Right lung (tissue), 10 donors: ENCODE results near the gene DBNL. TPM values are rescaled to one million over a fixed set of nuclear protein-coding genes. Genes with fewer than 3 reads are reported as not detected.
"Not testable (repeated sequence)": the region's sequence is repeated elsewhere in the genome, so short reads cannot be mapped to it uniquely, and the experiment has no call there.

ENCODE experiments used
- DNase-seq, 2 donors: peaks; one replicate each; pipeline ENCODE4 v3.0.0-alpha.2; 2013
- long read RNA-seq, 8 donors: transcript quantifications; one replicate each; lab custom pipeline, GENCODE V29; 2026
- polyA plus RNA-seq, 5 donors: library from polyadenylated mRNA; unstranded; fragments of 120-200 nt; gene quantifications; one replicate each; pipeline versions ENCODE4 v1.2.1 to v1.2.3, GENCODE V29; 2013; ENCODE audit warnings: inconsistent platforms in 1 of 5, low replicate concordance in 1 of 5; ENCODE audit not compliant: insufficient read length in 5 of 5, insufficient read depth in 1 of 5

The DBNL gene
- polyA plus RNA-seq, result 10 to 100 TPM; 53.5 to 89.2 (median 59.3) TPM
- long read RNA-seq, donor 1, transcript DBNL-210 (13 exons, 1,808 nt), result major isoform, 14 of 24 reads
- long read RNA-seq, donor 1, transcript DBNL-220 (13 exons, 2,117 nt), result minor isoform, 9 of 24 reads
- long read RNA-seq, donor 1, partial matches to known transcripts, result 0 of 24 reads
- long read RNA-seq, donor 1, other reads (novel, unspliced or antisense), result 0 of 24 reads
- long read RNA-seq, donor 2, transcript DBNL-210 (13 exons, 1,808 nt), result major isoform, 9 of 12 reads
- long read RNA-seq, donor 2, partial matches to known transcripts, result 0 of 12 reads
- long read RNA-seq, donor 2, other reads (novel, unspliced or antisense), result 0 of 12 reads
- long read RNA-seq, donor 3, transcript DBNL-210 (13 exons, 1,808 nt), result major isoform, 5 of 15 reads
- long read RNA-seq, donor 3, partial matches to known transcripts, result 0 of 15 reads
- long read RNA-seq, donor 3, other reads (novel, unspliced or antisense), result 6 of 15 reads
- long read RNA-seq, donor 4, transcript DBNL-210 (13 exons, 1,808 nt), result major isoform, 5 of 28 reads
- long read RNA-seq, donor 4, partial matches to known transcripts, result 18 of 28 reads
- long read RNA-seq, donor 4, other reads (novel, unspliced or antisense), result 0 of 28 reads
- long read RNA-seq, donor 5, transcript DBNL-220 (13 exons, 2,117 nt), result minor isoform, 7 of 44 reads
- long read RNA-seq, donor 5, transcript DBNL-210 (13 exons, 1,808 nt), result major isoform, 15 of 44 reads
- long read RNA-seq, donor 5, partial matches to known transcripts, result 21 of 44 reads
- long read RNA-seq, donor 5, other reads (novel, unspliced or antisense), result 0 of 44 reads
- long read RNA-seq, donor 6, transcript DBNL-210 (13 exons, 1,808 nt), result major isoform, 20 of 22 reads
- long read RNA-seq, donor 6, partial matches to known transcripts, result 0 of 22 reads
- long read RNA-seq, donor 6, other reads (novel, unspliced or antisense), result 0 of 22 reads
- long read RNA-seq, donor 7, transcript DBNL-210 (13 exons, 1,808 nt), result major isoform, 7 of 15 reads
- long read RNA-seq, donor 7, partial matches to known transcripts, result 0 of 15 reads
- long read RNA-seq, donor 7, other reads (novel, unspliced or antisense), result 7 of 15 reads
- long read RNA-seq, donor 8, transcript DBNL-210 (13 exons, 1,808 nt), result major isoform, 8 of 10 reads
- long read RNA-seq, donor 8, partial matches to known transcripts, result 0 of 10 reads
- long read RNA-seq, donor 8, other reads (novel, unspliced or antisense), result 0 of 10 reads

- peak; percentile 81 to 84 for DNase-seq
Observed at GRCh38 chr7:44044315-44045225, at the start of gene DBNL. Gene DBNL, plus strand, starts transcription at chr7:44044702. Its CDS starts 36 bp downstream, at chr7:44044738.

GRCh38 chr7:43997532-43997931 lies 47.0 kb upstream of the DBNL start, which contains the start of gene SPDYE1:
Gene SPDYE1, plus strand, starts transcription at chr7:43997897. Its CDS starts 2,053 bp downstream, at chr7:43999950.
- not testable (repeated sequence) for DNase-seq

- DNase-seq, result not testable (repeated sequence)
Observed at GRCh38 chr7:44012081-44012480, 32.4 kb upstream of the DBNL start.

- DNase-seq, result not testable (repeated sequence)
Observed at GRCh38 chr7:44015090-44015489, 29.4 kb upstream of the DBNL start.

GRCh38 chr7:44018857-44019807 lies 25.4 kb upstream of the DBNL start:
- DNase-seq, result peak; percentile 95 to 97

GRCh38 chr7:44019825-44020224 lies 24.7 kb upstream of the DBNL start:
- DNase-seq, result not testable (repeated sequence)

GRCh38 chr7:44022069-44022468 lies 22.4 kb upstream of the DBNL start:
- not testable (repeated sequence) for DNase-seq

- DNase-seq, result not testable (repeated sequence)
Observed at GRCh38 chr7:44022796-44023467, 21.6 kb upstream of the DBNL start.

- DNase-seq, result not testable (repeated sequence)
Observed at GRCh38 chr7:44029433-44029832, 15.1 kb upstream of the DBNL start.

- not testable (repeated sequence) for DNase-seq
Observed at GRCh38 chr7:44030029-44030428, 14.5 kb upstream of the DBNL start.

- DNase-seq, result not testable (repeated sequence)
Observed at GRCh38 chr7:44031319-44031718, 13.2 kb upstream of the DBNL start.

- DNase-seq, result not testable (repeated sequence)
Observed at GRCh38 chr7:44032031-44032430, 12.5 kb upstream of the DBNL start.

- not testable (repeated sequence) for DNase-seq
Observed at GRCh38 chr7:44033971-44034844, 10.3 kb upstream of the DBNL start.

GRCh38 chr7:44036364-44036763 lies 8.1 kb upstream of the DBNL start:
- DNase-seq, result not testable (repeated sequence)

GRCh38 chr7:44037951-44038350 lies 6.6 kb upstream of the DBNL start:
- DNase-seq, result not testable (repeated sequence)

GRCh38 chr7:44038553-44038952 lies 5.9 kb upstream of the DBNL start:
- DNase-seq, result not testable (repeated sequence)

- DNase-seq, result peak; percentile 59 to 76
Observed at GRCh38 chr7:44038961-44039558, 5.4 kb upstream of the DBNL start.
